Cardiac septum (tissue), 1 donor: ENCODE data around the gene KMT5C. TPM values are rescaled to one million over a fixed set of nuclear protein-coding genes. Genes with fewer than 3 reads are reported as not detected.

Experiments used
- DNase-seq: peaks from one replicate; pipeline ENCODE4 v3.0.0-alpha.2; 2020; ENCODE audit warnings: low spot score
- intact Hi-C: fragments of 100-400 bp; cut with DNase I; formaldehyde crosslinking; loops from one replicate; pipeline ENCODE4 v1.14.0; 2022
- total RNA-seq: library from RNA; stranded (reverse); fragmentation: NEBNext Ultra II Directional; extraction: Animal tissue kit (Norgen Biotek cat#: 25700); gene quantifications from one replicate; pipeline ENCODE4 v1.2.1, GENCODE V29; 2021
- donor health status: DM: no; HTN: no; CAD: no.

KMT5C gene
- total RNA-seq, 1 donor from 2014 or later: 6.1 TPM

GRCh38 chr19:55358943-55359908, 19.6 kb downstream of the KMT5C start:
- intact Hi-C loops: no loop called here

DNA sequence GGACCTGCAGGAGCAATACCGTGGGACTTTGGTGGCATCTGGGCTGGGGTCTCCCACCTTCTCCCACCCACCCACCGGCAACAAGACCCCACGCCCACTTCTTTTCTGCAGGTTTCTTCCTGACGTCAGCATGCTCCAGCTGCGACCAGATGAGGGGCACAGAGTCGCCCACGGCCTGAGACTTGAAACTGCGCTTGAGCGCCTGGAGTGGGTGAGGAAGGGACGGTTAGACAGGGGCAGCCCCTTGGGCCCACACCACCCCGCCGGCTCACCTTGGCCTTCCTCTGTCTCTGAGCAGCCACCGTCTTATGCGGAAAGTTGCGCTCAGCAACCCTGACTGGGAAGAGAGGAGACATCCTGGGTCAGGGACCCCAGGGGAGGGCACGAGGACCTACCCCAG, 21.2 kb downstream of the KMT5C start:
- DNase-seq: no peak
- intact Hi-C loops: no loop called here

More at GRCh38 chr19:55358943-55359908, 19.6 kb downstream of the KMT5C start:
- no peak for DNase-seq

GRCh38 chr19:55362174-55362989, 22.7 kb downstream of the KMT5C start:
- no peak for DNase-seq
- intact Hi-C loops: no loop called here

GRCh38 chr19:55362990-55363716, 23.5 kb downstream of the KMT5C start, which contains the start of gene GARIN5B:
GARIN5B (minus strand) TSS chr19:55363260; CDS start chr19:55363066, 194 bp downstream.
- DNase-seq: no peak
- intact Hi-C loops: no loop called here

GRCh38 chr19:55365245-55365644, 25.6 kb downstream of the KMT5C start:
- intact Hi-C loops: no loop called here
- no peak for DNase-seq

DNA sequence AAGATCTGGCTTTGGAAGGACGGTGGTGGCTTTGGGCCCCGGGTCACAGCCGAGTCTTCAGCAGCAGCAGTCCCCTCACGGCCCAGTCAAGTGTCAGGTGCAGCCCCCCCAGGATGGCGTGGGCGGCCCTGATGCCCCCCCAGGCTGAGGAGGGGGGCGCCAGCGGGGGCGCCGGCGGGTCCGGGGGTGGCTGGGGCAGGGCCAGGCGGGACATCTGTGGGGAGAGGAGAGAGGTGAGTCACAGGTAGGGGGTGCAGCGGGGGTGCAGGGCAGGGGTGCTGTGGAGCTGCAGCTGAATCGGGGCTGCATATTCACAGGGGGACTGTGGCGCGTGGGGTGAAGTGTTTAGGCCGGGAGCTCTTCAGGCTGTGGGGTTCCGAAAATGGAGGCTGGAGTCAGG, 26.3 kb downstream of the KMT5C start:
- intact Hi-C loops: no loop called here
- DNase-seq: no peak

GRCh38 chr19:55366790-55367189, 27.1 kb downstream of the KMT5C start:
- no peak for DNase-seq
- intact Hi-C loops: no loop called here

GRCh38 chr19:55368106-55368505, 28.4 kb downstream of the KMT5C start:
- no peak for DNase-seq
- intact Hi-C loops: no loop called here

DNA sequence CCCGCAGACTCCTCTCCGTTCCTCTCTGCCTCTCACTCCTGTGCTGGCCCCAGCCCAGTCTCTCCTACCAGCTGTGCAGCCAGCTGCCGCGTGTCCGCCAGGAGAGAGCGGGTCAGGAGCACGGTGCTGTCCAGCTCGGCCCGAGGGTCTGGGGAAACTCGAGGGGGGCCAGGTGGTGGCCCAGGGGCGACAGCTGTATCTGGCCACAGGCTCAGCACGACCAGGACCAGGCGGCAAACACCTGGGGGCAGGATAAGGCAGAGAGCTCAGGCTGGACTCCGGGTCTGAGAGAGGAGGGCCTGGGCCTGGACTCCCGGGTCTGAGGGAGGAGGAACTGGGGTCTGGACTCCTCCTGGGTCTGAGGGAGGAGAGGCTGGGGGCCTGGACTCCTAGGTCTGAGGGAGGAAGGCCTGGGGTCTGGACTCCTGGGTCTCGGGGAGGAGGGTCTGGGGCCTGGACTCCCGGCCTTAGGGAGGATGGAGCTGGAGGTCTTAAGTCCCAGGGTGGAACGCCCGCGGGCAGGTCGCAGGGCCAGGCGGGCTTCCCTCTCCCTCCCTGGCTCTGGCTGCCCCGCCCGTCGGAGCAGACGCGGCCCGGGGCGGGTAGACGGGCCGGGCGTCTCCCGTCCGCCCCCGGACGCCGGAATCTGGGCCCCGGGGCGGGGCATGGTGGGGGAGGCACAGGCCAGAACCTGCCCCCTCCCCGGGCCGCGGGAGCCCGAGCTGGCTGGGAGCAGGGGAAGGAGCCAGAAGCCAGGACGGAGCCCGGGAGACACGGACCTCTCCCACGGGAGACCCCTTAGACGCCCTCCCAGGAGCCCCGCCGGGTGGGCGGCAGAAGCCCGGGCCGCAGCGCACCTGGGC, 29.3 kb downstream of the KMT5C start:
- intact Hi-C loops: no loop called here
- DNase-seq: no peak

- intact Hi-C loops: no loop called here
- no peak for DNase-seq
Observed at GRCh38 chr19:55369653-55370304, 30.1 kb downstream of the KMT5C start.

DNA sequence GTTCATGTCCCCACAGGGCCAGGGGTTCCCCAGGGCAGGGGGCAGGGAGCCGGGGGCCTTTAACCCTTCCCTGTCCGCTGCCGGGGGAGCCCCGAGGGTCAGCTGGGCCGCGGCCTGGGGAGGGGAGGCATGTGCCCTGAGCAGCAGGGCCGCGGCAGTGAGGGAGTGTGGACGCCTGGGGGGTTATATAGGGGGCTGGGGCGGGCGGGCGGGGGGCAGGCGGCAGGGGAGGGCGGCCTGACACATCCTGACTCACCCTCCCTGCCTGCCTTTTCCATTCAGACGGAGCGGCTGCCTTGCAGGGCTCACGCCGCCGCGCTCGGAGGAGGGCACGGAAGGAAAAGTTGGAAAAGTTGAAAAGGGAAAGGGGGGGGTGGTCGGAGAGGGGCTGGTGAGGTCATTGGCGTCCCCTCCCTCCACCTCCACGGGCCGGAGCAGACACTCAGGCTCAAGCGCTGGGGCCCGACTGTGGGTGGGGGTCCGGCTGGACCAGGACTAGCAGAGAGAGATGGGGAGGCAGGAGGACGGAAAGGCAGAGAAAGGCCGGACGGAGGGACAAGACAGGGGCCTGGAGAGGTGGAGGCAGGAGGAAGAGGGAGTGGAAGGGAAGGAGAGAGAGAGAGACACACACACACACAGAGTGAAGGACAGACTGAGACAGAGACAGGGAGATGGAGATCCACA, 30.8 kb downstream of the KMT5C start, which contains the start of gene IL11:
TSS of gene IL11 (minus strand) at position 159 of the 684 bp plus-strand sequence. CDS start at position 6, 153 bp downstream.
- DNase-seq: no peak
- intact Hi-C loops: no loop called here

DNA sequence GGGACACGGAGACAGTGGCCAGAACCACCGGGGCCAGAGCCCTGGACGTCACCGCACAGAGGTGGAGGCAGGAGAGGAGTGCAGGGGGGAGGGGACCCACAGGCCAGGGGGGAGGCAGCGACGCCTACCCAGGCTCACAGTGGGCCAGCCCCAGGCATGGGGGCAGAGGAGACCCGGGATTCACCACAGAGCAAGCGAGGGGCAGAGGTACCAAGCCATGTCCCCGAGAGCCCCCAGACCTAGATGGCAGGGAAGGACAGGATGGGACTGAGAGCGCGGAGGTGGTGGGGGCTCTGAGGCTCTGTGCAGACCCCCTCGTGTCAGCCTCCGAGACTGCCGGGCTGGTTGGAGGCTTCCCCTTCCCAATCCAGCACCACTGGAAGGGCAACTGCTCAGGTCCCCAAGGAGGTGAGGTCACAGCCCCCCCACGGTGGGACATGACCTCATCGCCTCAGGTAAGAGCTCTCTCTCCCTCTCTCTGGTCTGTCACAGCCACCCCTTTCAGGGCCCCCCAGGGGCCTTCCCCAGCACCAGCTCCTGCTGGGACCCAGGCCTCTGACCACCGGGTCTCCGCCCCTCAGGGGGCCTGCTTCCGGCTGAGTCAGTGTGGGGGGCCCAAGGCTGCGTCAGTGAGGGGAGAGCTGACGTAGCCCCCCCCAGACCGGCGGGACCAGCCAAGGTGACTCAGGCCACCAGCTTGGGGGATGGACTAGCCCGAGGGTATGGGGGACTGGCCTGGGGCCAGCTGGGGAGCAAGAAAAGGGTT, 32.8 kb downstream of the KMT5C start:
- intact Hi-C loops: no loop called here

DNA sequence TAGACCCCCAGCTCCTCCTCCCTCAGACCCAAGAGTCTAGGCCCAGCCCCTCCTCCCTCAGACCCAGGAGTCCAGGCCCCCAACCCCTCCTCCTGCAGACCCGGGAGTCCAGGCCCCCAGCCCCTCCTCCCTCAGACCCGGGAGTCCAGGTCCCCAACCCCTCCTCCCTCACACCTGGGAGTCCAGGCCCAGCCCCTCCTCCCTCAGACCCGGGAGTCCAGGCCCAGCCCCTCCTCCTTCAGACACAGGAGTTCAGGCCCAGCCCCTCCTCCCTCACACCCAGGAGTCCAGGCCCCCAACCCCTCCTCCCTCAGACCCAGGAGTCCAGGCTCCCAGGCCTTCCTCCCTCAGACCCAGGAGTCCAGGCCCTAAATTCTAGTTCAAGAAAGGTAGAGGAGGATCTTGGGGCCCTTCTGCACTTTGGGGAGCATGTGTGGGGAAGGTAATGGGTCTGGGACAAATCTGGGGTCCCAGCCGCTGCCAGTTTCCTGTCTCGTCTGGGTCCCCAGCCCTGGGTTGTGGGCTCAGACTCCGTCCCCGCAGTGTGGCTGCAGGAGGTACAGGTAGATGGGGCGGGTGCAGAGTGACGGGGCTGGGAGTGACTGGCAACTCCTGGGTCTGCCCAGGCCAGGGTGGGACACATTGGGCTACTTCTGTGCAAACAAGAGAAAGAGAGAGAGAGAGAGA, 33.8 kb downstream of the KMT5C start:
- intact Hi-C loops: no loop called here
- DNase-seq: no peak

More for the DNA sequence above, 32.8 kb downstream of the KMT5C start:
- no peak for DNase-seq

DNA sequence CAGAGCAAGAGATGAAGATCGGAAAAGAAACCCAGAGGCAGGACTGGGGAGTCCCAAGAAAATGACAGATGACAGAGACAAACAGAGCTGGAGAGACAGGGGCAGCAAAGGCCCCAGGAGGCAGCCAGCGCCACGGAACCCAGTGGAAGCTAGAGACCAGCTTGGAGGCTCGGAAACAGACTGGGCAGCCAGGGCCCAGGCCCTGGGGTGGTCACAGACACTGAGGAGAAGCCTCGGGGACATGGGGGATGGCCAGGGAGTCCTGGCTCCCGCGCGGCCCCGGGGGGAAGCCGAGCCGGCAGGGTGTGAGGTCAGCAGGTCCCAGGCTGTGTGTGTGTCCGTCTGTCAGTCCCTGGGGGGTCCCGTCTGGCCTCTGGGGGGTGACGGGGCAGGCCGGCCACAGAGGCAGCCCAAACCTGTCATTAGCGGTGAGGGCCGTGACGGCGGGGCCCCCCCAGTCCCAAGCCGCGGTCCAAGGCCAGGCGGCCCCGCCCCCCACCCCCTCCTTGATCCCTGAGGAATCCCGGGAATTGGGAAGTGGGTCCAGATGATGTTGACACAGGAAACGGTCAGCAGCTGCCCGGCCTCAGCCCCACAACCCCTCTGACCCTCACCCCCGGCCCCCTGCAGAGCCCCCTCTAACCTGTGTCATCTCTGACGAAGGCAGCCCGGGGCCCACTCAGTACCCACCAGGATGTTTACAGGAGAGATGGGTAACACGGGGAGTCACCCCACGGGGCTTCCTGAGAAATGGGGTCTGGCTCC, 34.5 kb downstream of the KMT5C start:
- intact Hi-C loops: no loop called here
- no peak for DNase-seq

DNA sequence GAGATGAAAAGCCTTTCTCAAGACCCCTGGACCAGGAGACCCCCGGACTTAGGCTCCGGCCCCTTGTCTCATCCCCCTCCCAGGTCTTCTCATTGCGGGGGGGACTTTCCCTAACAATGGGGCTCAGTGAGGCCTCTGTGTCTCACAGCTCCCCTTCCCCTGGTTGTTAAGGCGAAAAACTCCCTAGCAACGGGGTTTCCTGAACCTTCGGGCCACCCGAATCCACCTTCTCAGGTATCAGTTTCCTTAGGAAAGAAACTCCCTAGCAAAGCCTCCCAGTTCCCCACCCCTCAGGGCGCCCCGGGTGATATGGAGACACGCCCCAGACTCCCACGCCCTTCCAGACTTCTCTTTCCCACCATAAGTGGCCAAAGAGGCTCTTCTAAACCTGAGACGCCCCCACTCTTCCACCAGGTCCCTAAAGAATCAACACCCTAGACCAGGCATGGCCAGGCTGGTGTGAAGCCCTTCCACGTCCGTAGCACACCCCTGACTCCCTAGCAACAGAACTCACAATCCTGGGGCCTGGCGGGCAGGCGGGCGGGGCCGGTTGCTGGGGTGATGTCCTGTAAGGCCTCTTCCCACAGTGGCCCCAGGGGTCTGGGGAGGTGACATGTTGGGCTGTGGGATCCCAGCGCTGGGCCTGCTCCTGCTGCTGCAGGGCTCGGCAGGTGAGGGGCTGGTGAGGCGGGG, 36.7 kb downstream of the KMT5C start, which contains the start of gene TMEM190:
TSS of gene TMEM190 (plus strand) at position 586 of the 693 bp plus-strand sequence. CDS start at position 614, 28 bp downstream.
- intact Hi-C loops: no loop called here

More for the DNA sequence above, 36.7 kb downstream of the KMT5C start, which contains the start of gene TMEM190:
- no peak for DNase-seq
